Measurements from ENCODE around the gene ARF6.
"Not testable (repeated sequence)": the region's sequence is repeated elsewhere in the genome, so short reads cannot be mapped to it uniquely, and the experiment has no call there.

Gene ARF6

DNA sequence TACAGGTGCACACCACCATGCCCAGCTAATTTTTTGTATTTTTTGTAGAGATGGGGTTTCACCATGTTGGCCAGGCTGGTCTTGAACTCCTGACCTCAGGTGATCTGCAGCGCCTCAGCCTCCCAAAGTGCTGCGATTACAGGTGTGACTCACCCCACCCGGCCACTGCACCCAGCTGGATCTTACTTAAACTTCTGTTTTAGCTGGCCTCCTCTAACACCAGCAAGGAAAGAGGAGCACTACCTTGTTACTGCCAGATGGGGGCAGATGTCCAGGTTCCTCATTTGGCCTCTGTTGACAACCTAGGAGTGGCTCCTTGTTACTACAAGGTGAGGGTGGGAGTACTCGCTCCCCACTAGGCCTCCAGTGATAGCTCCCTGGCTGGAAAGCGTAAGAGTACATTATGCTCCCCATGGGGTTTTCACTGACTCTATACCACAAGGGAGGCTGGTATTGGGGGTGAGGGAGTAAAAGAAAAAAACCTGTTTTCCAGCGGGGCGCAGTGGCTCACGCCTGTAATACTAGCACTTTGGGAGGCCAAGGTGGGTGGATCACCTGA, 13.2 kb upstream of the ARF6 start:
- FAIRE-seq = no peak

DNA sequence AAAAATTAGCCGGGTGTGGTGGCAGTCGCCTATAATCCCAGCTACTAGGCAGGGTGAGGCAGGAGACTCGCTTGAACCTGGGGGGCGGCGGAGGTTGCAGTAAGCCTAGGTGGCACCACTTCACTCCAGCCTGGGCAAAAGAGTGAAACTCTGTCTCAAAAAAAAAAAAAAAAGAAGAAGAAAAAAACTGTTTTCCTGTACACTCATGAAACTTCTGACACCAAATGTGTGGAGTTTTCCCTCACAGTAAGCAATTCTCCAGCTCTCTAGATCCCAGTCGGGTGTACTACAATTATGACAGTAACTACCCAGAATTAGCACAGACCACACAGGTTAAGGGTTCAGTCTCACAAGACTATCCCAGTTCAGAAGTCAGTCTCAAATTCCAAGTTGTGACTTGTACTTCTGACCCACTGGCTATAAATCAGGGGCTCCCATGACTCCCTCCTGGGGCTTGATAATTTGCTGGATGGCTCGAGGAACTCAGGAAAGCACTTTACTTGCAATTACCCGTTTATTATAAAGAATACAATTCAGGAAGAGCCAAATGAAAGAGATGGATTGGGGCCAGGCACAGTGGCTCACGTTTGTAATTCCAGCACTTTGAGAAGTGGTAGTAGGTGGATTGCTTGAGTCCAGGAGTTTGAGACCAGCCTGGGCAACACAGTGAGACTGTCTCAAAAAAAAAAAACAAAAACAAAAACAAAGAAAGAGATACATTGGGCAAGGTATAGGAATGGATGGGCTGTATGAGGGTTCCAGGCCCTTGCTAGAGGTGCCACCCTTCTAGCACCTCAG, 12.4 kb upstream of the ARF6 start:
- FAIRE-seq = no peak

DNA sequence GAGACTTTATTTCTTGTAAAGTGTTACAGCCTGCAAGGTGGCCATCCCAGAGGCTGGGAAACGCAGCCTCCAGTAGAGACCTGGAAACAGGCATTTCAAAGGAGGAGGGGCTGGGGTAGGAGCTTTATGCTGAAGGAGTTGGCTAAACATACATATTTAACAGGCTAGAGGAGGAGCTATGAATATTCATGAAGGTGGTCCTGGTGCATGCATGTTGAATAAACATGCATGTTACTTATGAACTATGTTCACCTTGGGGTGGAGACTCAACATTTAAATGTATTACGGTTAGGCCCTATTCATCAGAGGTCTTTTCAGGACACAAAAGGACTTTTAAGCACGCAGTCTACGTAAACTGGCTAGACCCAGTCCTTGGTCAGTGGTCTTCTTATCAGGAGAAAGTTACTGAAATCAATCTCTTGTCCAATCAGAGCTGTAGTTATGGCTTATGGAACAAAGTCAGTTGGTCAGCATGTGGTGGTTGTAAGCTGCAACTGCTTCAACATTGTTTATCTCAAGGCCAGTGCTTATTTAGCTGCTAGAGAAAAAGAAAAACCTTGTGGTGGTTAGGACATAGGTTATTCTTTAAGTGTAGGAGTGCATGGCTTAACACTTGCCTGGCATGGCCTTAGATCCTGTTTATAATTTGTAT, 11.4 kb upstream of the ARF6 start:
- no peak for FAIRE-seq

DNA sequence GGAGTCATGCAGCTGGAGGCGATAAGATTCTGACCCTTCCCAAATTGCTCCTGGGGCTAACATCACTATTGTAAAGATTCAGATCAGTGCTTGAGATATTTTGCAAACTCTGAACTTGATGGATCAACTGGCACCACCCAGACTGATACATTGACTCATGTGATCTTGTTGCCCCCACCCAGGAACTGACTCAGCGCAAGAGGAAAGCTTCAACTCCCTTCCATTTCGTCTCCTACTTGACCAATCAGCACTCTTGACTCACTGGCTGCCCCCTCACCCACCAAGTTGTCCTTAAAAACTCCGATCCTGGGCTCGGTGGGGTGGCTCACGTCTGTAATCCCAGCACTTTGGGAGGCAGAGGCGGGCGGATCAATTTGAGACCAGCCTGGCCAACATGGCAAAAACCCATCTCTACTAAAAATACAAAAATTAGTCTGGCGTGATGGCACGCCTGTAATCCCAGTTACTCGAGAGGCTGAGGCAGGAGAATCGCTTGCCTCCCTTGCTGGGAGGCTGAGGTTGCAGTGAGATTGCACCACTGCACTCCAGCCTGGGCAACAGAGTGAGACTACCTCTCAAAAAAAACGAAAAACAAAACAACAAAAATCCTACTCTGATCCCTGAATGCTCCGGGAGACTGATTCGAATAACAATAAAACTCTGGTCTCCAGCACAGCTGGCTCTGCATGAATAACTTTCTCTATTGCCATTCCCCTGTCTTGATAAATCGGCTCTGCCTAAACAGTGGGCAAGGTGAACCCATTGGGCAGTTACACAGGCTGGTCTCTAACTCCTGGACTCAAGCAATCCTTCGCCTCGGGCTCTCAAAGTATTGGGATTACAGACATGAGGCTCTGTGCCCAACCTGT, 9.8 kb upstream of the ARF6 start:
- FAIRE-seq = no peak

DNA sequence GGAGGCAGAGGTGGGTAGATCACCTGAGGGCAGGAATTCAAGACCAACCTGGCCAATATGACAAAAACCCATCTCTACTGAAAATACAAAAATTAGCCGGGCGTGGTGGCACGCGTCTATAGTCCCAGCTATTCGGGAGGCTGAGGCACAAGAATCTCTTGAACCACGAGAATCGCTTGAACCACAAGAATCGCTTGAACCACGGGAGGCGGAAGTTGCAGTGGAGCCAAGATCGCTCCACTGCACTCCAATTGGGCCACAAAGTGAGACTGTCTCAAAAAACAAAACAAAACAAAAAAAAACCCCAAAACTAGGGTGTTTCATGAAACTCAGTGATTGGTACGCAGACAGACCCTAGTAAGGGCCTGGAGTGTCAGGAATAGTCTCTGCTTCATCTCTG, 6.4 kb upstream of the ARF6 start:
- FAIRE-seq = no peak

DNA sequence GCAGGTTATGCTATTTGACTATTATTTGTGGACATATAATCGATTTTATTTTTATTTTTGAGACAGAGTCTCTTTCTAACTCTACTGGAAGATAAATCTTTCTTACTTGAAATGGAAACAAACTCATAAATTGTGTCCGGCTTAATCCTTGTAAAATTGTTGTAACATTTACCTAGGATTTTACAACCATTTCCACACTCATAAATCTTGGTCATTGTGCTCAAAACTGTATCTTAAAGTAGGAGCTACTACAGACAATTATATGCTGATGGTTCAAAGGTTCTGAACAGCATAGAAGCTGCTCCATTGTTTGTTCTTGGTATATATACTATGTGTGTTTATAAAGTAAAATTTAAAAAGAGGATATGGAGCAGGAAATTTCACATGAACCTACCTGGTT, 4.6 kb upstream of the ARF6 start:
- FAIRE-seq = no peak

DNA sequence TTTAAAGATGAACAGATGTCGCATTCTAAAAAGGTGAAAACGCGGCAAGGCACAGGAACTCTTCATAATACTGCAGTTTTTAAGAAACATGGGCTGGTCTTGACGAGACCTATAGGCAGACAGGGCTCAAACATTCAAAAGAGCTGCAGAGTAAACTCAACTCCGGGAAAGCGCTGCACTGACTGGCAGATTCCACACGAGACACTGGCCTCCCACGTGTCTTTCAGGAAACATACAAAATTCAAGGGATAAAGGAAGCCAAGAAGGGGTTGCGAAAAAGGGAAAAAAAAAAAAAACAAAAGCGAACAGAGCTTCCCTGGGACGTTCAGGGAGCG, 614 bp upstream of the ARF6 start:
- peak; percentile 57 for FAIRE-seq

DNA sequence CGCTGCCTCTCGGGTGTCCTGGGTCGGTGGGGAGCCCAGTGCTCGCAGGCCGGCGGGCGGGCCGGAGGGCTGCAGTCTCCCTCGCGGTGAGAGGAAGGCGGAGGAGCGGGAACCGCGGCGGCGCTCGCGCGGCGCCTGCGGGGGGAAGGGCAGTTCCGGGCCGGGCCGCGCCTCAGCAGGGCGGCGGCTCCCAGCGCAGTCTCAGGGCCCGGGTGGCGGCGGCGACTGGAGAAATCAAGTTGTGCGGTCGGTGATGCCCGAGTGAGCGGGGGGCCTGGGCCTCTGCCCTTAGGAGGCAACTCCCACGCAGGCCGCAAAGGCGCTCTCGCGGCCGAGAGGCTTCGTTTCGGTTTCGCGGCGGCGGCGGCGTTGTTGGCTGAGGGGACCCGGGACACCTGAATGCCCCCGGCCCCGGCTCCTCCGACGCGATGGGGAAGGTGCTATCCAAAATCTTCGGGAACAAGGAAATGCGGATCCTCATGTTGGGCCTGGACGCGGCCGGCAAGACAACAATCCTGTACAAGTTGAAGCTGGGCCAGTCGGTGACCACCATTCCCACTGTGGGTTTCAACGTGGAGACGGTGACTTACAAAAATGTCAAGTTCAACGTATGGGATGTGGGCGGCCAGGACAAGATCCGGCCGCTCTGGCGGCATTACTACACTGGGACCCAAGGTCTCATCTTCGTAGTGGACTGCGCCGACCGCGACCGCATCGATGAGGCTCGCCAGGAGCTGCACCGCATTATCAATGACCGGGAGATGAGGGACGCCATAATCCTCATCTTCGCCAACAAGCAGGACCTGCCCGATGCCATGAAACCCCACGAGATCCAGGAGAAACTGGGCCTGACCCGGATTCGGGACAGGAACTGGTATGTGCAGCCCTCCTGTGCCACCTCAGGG, 679 bp downstream of the ARF6 start:
- no peak for FAIRE-seq

DNA sequence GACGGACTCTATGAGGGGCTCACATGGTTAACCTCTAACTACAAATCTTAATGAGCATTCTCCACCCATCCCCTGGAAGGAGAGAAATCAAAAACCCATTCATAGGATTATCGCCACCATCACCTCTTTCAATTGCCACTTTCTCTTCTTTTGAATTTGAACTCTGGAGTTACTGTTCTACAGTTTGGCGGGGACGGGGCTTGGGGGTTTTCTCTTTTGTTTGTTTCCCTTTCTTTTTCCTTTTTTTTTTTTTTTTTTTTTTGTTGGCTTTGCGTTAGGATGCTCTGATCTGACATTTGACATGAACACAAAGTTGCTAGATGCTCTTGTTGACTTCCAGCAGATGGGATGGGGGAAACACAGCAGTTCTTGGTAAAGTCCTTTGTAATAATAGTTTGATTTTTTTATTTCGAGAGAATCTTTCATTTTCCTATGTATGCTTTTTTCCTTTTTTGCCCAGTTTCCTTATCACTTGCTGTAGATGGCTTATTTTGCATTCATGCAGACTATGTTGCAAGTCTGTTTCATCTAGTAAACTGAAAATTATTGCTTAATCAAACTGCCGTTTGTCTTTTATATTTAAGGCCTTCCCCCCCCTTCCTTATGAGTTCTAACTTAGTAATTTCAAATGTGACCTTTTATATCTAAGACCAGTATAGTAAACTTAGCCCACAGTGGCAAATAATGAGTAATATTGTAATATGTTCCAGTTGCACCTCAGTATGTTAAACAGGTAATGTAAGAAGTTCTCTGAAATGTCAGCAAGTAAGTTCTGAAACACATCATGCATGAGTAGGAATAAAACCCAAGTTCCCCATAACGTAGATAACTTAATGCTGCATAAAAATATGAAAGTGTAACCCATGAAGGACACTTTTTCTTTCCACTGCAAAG, 1.6 kb downstream of the ARF6 start:
- FAIRE-seq = not testable (repeated sequence)

DNA sequence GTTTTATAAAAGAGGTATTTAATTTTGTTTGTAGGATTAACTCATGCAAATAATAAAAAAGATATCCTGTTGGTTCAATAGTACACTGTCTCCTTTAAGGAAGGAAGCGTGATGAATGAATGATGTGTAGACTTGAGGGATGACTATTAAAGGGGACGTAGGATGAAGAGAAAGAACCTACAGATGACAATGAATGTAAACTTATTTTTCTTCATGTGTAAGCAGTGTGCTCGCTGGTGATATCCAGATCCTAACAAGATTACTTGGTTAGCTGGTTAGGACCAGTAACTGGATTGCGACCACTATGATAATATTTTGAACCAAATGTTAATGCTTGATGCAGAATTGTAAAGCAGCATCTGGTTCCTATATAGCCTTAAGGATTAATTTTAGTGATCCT, 2.6 kb downstream of the ARF6 start:
- no peak for FAIRE-seq

DNA sequence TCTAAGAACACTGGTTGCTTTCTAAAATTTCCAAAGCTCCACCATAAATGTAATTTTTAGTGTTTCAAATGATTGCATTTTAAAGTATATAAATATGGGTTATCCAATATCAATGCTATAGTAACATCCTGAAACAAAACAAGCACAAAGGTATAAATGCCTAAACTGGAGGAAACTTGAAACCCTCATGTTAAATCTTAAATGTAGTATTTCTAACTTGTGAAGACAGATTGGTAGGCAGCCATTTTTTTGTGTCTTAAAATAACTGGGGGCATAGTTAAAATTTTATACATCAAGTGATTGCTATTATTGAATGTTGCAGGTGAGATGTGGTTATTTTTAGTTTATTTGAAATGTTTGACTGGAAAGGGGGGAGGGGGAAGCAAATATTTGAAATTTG, 3.4 kb downstream of the ARF6 start:
- peak; percentile 62 for FAIRE-seq

DNA sequence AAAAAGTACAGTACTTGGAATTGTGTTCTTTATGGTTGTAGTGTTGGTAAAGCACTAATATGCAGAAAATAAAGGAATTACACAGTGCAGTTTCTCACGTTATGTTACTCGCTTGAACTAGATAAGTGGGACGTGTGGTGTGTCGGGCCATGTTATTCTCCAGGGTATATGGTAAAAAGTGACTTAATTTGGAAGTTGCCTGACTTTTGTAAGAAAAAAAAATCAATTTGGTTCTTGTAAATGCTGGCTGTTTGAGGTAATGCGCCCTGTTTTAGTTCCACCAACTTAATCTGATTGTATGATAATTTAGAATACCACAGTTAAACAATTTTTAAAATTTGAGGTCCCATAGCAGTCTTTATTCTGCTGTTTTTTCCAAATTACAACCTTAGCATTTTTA, 4.1 kb downstream of the ARF6 start:
- no peak for FAIRE-seq

DNA sequence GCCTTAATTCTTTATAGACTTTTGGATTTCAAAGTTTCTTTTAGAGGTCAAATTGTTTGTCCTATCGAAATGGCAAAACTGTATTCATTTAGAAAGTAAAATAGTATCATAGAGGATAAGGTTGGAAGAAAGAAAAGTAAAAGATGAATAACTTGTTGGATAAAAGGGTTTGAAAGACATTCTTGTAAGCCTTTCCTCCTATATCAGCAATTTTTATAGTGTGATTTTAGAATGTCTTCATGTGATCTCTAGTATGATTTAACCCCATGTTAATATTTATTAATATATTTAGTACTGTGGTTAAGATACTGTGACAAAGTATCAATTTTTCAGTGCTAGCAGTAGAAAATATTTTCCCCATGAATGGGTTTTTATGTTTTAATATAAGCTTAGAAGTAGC, 4.5 kb downstream of the ARF6 start:
- no peak for FAIRE-seq

DNA sequence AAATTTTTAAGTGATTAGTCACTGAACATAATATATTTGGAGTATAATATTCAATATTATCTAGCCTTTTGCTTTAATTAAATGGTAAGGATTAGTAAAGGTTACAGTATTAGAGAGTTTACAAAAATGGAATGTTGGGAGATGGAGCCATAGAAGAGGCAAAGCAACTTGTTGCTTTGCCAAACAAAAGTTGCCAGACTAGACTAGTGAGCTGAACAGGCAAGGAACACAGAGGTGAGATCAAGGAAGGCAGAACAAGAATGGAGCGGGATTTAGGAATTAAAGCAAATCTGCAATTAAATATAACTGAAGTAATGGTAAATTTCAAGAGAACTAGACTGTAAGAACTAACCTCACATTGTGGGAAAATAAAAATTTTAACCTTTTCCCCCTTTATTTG, 5.1 kb downstream of the ARF6 start:
- peak; percentile 40 for FAIRE-seq

DNA sequence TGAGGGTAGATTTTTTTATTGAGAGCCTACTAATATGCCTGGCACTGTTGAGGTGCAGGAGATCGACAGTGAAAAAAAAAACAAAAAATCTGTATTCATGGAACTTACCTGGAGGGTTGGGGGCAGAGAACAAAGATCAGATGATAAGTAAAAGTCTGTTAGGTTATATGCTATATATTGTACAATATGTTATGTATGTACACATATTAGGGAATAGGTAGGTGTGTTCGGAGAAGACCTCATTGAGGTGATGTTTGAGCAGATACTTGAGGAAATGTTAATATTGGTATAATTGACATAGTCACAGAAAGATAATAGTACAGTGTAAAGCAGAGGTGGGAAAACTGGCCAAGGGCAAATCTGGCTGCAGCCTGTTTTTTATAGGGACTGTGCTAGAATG, 5.6 kb downstream of the ARF6 start:
- FAIRE-seq = no peak

DNA sequence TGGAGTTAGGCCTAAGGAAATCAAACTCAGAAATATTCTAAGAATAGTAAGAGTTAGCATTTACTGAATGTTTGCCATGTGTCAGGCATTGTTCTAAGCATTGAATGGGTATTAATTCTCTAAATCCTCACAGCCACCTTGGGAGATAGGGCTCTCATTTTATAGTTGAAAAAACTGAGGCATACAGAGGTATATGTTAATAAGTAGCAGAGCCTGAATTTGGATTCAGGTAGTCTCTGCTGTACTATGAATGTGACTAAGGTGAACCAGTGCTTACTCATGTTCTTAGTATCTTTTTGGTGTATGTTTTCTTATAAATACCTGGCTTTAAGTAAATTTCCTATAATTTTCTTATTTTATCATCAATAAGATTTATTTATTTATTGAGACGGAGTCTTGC, 8.1 kb downstream of the ARF6 start:
- FAIRE-seq = no peak

DNA sequence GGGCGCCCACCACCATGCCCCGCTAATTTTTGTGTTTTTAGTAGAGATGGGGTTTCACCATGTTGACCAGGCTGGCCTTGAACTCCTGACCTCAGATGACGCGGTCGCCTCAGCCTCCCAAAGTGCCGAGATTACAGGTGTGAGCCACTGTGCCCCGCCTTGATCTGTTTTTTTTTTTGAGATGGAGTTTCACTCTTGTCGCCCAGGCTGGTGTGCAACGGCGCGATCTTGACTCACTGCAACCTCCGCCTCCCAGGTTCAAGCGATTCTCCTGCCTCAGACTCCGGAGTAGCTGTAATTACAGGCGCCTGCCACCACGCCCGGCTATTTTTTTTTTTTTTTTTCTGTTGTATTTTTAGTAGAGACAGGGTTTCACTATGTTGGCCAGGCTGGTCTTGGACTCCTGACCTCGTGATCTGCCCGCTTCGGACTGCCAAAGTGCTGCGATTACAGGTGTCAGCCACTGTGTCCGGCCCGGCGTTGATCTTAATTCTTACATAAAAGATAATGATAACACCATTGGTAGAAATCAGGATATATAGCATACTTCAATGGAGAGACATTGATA, 9.9 kb downstream of the ARF6 start:
- FAIRE-seq = not testable (repeated sequence)

DNA sequence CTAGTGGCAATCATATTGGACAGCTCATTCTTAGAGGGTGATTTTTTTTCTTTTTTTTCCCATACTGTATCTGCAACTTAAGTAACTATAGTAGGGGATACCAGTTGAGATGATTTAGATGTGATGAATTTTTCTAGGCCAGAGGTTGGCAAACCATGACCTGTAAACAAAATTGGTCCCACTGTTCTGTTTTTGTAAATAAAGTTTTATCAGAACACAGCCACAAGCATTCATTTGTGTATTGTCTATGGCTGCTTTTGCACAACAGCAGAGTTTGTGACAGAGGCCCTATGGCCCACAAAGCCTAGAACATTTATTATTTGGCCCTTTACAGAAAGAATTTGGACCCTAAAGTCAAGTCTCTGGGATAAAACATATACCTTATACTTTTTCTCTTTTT, 11.4 kb downstream of the ARF6 start:
- FAIRE-seq = no peak

DNA sequence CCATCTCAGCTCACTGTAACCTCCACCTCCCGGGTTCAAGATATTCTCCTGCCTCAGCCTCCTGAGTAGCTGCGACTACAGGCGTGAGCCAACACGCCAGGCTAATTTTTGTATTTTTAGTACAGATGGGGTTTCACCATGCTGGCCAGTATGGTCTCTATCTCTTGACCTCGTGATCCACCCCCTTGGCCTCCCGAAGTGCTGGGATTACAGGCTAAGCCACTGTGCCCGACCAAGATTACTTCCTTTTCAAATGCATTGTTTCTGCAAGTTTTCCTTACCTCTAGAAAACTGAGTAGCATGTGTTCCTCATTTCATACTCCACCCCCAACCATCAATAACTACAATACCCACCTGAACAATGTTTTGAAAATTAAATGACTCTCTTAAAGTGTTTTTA, 13.1 kb downstream of the ARF6 start:
- FAIRE-seq = no peak

DNA sequence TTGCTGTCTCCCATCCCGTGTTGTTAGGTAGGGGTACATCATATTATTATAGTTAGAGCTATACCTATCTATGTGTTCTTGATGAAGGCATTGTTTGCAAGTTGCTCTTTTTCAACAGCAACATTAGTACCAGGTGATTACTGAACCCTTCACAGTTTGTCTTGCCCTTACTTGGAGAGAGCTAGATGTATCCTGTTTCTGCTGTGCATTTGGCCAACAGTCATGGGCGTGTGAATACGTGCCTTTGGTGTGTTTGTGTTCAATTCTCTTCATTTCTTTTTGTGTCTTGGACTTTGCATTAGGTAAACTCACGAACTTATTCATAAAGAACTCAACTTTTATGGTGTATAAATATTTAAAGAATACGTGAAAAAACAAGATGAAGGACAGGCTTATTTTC, 14.3 kb downstream of the ARF6 start:
- FAIRE-seq = no peak

DNA sequence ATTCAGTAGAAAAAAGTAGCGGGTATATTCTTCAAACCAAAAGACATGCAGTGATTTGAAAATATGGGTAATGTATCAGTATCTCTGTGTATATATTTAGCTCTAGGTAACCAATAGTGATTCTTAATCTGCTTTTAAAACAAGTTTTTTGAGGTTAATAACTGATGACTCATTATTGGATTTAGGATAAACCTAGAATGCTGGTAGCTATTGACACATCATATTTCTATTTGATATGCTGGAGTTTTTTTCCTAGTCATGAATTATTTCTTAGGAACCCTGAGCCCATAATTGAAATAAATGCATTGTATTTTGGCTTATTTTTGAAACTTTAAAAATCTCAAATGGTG, 15.5 kb downstream of the ARF6 start:
- FAIRE-seq = no peak

Measured in G401.6 (cell line).